ENCODE data around the gene FBXL19. TPM values are rescaled to one million over a fixed set of nuclear protein-coding genes. Genes with fewer than 3 reads are reported as not detected.

FBXL19 gene
- total and polyA plus RNA-seq, 2 of the 13 experiments (the other 11 are each of a cell fraction or from before 2014, with no cell fraction given): 6.0 to 13.7 TPM

DNA sequence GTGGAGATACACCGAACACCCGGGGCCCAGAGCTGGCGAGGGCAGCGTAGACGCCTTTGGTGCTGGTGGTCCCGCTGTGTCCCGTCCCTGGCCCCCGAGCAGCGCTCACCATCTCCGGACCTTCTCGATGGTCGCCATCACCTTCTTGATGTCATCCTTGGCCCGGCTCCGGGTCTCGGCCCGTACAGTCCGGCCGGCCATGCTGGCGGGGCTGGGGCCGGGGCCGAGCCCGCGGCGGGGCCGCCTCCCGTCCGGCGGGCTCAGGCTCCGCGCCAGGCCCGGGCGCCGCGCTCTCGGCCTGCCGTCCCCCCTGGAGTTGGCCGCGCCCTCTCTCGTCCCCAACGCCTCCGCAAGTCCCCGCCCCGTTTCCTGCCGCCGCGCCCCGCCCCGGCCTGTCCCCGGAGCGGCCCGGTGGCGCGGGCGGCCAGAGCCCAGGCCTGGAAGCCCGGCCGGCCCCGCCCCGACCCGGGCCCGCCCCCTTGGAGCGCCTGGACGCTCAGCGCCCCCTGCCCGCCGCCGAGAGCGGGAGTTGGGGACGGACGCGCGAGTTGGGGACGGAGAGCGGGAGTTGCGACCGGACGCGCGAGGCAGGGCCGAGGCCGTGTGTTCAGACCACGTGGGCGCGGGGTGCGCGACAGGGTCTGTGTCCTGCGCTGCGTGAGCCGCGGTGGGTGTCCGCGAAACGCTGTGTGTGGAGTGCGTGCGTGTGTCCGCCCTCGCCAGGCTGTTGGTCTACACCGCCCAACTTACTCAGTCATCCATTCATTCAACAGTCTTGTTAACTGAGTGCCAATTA is 29.4 kb upstream of the FBXL19 start, which contains the start of gene BCL7C (continued):
- TF ChIP-seq, protein P1, sequence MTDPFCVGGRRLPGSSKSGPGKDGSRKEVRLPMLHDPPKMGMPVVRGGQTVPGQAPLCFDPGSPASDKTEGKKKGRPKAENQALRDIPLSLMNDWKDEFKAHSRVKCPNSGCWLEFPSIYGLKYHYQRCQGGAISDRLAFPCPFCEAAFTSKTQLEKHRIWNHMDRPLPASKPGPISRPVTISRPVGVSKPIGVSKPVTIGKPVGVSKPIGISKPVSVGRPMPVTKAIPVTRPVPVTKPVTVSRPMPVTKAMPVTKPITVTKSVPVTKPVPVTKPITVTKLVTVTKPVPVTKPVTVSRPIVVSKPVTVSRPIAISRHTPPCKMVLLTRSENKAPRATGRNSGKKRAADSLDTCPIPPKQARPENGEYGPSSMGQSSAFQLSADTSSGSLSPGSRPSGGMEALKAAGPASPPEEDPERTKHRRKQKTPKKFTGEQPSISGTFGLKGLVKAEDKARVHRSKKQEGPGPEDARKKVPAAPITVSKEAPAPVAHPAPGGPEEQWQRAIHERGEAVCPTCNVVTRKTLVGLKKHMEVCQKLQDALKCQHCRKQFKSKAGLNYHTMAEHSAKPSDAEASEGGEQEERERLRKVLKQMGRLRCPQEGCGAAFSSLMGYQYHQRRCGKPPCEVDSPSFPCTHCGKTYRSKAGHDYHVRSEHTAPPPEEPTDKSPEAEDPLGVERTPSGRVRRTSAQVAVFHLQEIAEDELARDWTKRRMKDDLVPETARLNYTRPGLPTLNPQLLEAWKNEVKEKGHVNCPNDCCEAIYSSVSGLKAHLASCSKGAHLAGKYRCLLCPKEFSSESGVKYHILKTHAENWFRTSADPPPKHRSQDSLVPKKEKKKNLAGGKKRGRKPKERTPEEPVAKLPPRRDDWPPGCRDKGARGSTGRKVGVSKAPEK (CRISPR knock-in tag; IDR thresholded peaks at IDR 0.05; ENCODE audit: borderline replicate concordance): 0 out of 2 replicates have a peak, but pooled peaks have one; percentile 27
- TF ChIP-seq, protein P2, sequence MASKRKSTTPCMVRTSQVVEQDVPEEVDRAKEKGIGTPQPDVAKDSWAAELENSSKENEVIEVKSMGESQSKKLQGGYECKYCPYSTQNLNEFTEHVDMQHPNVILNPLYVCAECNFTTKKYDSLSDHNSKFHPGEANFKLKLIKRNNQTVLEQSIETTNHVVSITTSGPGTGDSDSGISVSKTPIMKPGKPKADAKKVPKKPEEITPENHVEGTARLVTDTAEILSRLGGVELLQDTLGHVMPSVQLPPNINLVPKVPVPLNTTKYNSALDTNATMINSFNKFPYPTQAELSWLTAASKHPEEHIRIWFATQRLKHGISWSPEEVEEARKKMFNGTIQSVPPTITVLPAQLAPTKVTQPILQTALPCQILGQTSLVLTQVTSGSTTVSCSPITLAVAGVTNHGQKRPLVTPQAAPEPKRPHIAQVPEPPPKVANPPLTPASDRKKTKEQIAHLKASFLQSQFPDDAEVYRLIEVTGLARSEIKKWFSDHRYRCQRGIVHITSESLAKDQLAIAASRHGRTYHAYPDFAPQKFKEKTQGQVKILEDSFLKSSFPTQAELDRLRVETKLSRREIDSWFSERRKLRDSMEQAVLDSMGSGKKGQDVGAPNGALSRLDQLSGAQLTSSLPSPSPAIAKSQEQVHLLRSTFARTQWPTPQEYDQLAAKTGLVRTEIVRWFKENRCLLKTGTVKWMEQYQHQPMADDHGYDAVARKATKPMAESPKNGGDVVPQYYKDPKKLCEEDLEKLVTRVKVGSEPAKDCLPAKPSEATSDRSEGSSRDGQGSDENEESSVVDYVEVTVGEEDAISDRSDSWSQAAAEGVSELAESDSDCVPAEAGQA (IDR thresholded peaks at IDR 0.05; ENCODE audit: low read depth): peak; percentile 77; the same call in 1 of the 2 replicates
- TF ChIP-seq, protein P2 (CRISPR knock-in tag; IDR thresholded peaks at IDR 0.05; ENCODE audit: borderline replicate concordance): peak; percentile 98
- TF ChIP-seq ZSCAN22 (CRISPR knock-in tag; IDR thresholded peaks at IDR 0.05): no peak
- TF ChIP-seq AGO2 (optimal IDR thresholded peaks at IDR 0.05; ENCODE audit: low read depth, low read length): peak; percentile 76
- TF ChIP-seq SMARCE1 (IDR thresholded peaks at IDR 0.05; ENCODE audit: borderline replicate concordance): no peak
- peak; percentile 84 for TF ChIP-seq GZF1 (CRISPR knock-in tag; IDR thresholded peaks at IDR 0.05)
- TF ChIP-seq ZNF644 (CRISPR knock-in tag; IDR thresholded peaks at IDR 0.05; ENCODE audit: low read depth): 0 out of 2 replicates have a peak, but pooled peaks have one; percentile 17
- TF ChIP-seq MBNL3 (CRISPR knock-in tag; conservative IDR thresholded peaks at IDR 0.05): no peak
- TF ChIP-seq ZNF772 (CRISPR knock-in tag; IDR thresholded peaks at IDR 0.05): no peak; the same call in 1 of the 2 replicates
- TF ChIP-seq, protein P3, sequence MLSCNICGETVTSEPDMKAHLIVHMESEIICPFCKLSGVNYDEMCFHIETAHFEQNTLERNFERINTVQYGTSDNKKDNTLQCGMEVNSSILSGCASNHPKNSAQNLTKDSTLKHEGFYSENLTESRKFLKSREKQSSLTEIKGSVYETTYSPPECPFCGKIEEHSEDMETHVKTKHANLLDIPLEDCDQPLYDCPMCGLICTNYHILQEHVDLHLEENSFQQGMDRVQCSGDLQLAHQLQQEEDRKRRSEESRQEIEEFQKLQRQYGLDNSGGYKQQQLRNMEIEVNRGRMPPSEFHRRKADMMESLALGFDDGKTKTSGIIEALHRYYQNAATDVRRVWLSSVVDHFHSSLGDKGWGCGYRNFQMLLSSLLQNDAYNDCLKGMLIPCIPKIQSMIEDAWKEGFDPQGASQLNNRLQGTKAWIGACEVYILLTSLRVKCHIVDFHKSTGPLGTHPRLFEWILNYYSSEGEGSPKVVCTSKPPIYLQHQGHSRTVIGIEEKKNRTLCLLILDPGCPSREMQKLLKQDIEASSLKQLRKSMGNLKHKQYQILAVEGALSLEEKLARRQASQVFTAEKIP (CRISPR knock-in tag; IDR thresholded peaks at IDR 0.05; ENCODE audit: borderline replicate concordance): no peak
- TF ChIP-seq ZNF75D (CRISPR knock-in tag; IDR thresholded peaks at IDR 0.05; ENCODE audit: borderline replicate concordance): no peak
- peak; percentile 29; the same call in 1 of the 2 replicates for TF ChIP-seq KLF9 (CRISPR knock-in tag; IDR thresholded peaks at IDR 0.05; ENCODE audit: low read depth)
- no peak; the same call in 1 of the 2 replicates for TF ChIP-seq ZKSCAN8 (CRISPR knock-in tag; IDR thresholded peaks at IDR 0.05; ENCODE audit: borderline replicate concordance)
- peak; percentile 99 for TF ChIP-seq ZNF749 (CRISPR knock-in tag; IDR thresholded peaks at IDR 0.05; ENCODE audit: borderline replicate concordance)
- no peak for TF ChIP-seq PHB2 (IDR thresholded peaks at IDR 0.05; ENCODE audit: partially characterized antibody)
- TF ChIP-seq ARNT (IDR thresholded peaks at IDR 0.05): no peak
- no peak for TF ChIP-seq POLR2AphosphoS2 (IDR thresholded peaks at IDR 0.05; ENCODE audit: low read depth, low read length)
- TF ChIP-seq SCMH1 (CRISPR knock-in tag; IDR thresholded peaks at IDR 0.05; ENCODE audit: borderline replicate concordance): no peak

All from HepG2 (cell line).